GM12875 (cell line): ENCODE measurements around the gene TP53I3.
"Not testable (repeated sequence)": the region's sequence is repeated elsewhere in the genome, so short reads cannot be mapped to it uniquely, and the experiment has no call there.

Experiments
- H3K4me3 ChIP-seq: one replicate; pipeline ENCODE4 v1.5.1; 2011; ENCODE audit warnings: low read depth, low read length, control low read depth
- TF ChIP-seq, protein P1 (sequence below): IDR thresholded peaks from 2 replicates; pipeline ENCODE4 v1.5.1; 2011; ENCODE audit warnings: low read depth, mild to moderate bottlenecking, control low read depth, inconsistent platforms, low read length, moderate library complexity, borderline replicate concordance; ENCODE audit not compliant: insufficient read depth

The TP53I3 gene

DNA sequence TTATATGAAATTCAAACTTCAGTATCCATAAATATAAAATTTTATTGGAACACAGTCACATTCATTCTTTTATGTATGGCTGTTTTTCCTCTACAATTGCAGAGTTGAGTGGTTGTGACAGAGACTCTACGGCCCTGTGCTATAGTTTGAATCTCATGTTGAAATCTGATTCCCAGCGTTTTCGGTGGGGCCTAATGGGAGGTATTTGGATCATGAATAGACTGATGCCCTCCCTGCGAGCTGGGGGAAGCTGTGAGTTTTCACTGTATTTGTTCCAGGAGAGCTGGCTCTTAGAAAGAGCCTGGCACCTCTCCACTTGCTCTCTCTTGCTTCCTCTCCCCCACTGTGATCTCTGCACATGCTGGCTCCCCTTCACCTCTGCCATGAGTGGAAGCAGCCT lies 36.8 kb upstream of the TP53I3 start:
- no peak overlapping the region for H3K4me3 ChIP-seq

GRCh38 chr2:24121066-24121465 lies 36.4 kb upstream of the TP53I3 start:
- no peak overlapping the region for H3K4me3 ChIP-seq
- TF ChIP-seq, protein P1, sequence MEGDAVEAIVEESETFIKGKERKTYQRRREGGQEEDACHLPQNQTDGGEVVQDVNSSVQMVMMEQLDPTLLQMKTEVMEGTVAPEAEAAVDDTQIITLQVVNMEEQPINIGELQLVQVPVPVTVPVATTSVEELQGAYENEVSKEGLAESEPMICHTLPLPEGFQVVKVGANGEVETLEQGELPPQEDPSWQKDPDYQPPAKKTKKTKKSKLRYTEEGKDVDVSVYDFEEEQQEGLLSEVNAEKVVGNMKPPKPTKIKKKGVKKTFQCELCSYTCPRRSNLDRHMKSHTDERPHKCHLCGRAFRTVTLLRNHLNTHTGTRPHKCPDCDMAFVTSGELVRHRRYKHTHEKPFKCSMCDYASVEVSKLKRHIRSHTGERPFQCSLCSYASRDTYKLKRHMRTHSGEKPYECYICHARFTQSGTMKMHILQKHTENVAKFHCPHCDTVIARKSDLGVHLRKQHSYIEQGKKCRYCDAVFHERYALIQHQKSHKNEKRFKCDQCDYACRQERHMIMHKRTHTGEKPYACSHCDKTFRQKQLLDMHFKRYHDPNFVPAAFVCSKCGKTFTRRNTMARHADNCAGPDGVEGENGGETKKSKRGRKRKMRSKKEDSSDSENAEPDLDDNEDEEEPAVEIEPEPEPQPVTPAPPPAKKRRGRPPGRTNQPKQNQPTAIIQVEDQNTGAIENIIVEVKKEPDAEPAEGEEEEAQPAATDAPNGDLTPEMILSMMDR: no peak

More for the DNA sequence above, 36.8 kb upstream of the TP53I3 start:
- TF ChIP-seq, protein P1: no peak

DNA sequence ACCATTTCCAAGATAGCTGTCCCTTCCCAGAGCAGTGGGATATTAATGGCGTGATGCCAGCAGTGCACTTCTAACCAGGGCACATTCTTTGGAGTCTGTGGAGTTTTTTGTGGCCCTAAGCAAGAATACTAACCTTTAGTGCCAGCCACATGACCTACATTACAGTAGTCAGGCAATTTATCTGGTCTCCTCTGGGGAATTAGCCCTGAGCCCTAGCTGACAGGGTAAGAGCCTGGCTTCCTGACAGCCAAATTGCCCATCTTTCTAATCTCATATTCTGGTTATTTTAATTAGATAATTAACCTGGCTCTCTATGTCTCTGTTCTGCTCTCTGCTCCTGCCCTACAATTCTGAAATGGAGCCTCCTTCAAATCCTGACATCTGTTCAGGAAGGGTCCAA lies 33.3 kb upstream of the TP53I3 start:
- H3K4me3 ChIP-seq: no peak overlapping the region
- TF ChIP-seq, protein P1: no peak

- TF ChIP-seq, protein P1: no peak
- no peak overlapping the region for H3K4me3 ChIP-seq
Measured at GRCh38 chr2:24115057-24115456, 30.4 kb upstream of the TP53I3 start.

DNA sequence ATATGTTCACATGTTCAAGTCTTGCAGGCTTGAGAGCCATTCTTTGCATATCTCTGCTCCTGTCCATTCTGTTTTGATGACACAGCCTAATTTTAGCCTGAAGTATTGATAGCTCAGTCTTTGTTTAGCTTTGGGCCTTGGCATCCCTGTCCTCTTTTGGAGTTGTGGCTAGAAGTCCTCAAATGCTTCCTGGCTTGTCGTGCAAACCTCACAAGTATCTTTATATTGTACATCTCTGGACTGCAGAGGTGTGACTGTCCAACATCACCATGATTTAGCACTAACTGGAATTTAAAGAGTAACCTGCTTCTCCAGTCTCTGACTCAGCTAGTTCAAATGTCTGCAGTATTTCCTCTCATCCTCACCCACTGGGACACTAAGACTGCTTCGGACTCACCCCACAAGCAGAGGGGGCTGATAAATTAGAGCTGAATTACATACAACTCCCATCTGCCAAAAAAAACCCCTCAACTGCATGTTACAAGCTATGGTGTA lies 26.8 kb upstream of the TP53I3 start:
- H3K4me3 ChIP-seq: no peak overlapping the region
- TF ChIP-seq, protein P1: no peak

DNA sequence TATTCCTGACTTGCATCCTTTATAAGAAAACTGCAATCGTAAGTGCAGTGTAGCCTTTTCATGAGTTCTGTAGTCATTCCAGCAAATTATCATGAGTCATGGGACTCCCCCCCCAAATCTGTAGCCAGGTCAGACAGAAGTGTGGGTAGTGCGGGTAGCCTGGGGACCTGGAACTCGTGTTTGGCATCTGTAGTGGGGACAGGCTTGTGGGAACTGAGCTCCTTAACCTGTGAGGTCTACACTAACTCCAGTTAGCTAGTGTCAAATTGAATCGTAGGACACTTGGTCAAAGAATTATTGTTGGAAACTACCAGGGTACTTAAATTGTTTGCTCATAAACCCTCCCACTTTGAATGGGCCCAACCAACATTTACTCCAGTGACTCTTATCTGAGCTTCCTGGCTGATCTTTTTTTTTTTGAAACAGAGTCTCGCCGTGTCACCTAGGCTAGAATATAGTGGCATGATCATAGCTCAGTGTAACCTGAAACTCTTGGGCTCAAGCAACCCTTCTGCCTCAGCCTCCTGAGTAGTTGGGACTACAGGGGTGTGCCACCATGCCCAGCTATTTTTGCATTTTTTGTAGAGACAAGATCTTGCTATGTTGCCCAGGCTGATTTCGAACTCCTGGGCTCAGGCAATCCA lies 26.1 kb upstream of the TP53I3 start:
- TF ChIP-seq, protein P1: no peak
- H3K4me3 ChIP-seq: no peak overlapping the region

DNA sequence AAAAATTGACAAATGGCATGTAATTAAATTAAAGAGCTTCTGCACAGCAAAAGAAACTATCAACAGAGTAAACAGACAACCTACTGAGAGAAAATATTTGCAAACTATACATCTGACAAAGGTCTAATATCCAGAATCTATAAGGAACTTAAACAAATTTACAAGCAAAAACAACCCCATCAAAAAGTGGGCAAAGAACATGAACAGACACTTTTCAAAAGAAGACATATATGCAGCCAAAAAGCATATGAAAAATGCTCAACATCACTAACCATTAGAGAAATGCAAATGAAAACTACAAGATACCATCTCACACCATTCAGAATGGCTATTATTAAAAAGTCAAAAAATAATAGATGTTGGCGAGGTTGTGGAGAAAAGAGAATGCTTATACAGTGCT lies 24.8 kb upstream of the TP53I3 start:
- H3K4me3 ChIP-seq: not testable (repeated sequence)
